Measurements from ENCODE around the gene DEF6. TPM values are rescaled to one million over a fixed set of nuclear protein-coding genes. Genes with fewer than 3 reads are reported as not detected.

DEF6 gene
- polyA plus RNA-seq, 1 of the 3 experiments (the other 2 are of a cell fraction), result 0.13 TPM

GRCh38 chr6:35311390-35312075 is 13.9 kb downstream of the DEF6 start:
- Histone ChIP-seq H3K79me2 (ENCODE audit: insufficient read depth) (no peaks in the 10 kb centered on the region), H3K27ac (ENCODE audit: low read depth in 2 of 2, low read length in 1 of 2) (no peak overlapping the region), H3K9ac (no peak overlapping the region), H3K4me3 (ENCODE audit: low read depth in 2 of 2, low read length in 1 of 2) (no peak overlapping the region), H3F3A (replicated peaks; ENCODE audit: insufficient read depth) (no peaks in the 10 kb centered on the region), H3K36me3 (replicated peaks in 1 of 2; ENCODE audit: control insufficient read depth in 1 of 2, insufficient read depth in 2 of 2, low read length in 1 of 2) (no peaks in the 10 kb centered on the region), H3K4me2 (no peak overlapping the region), H3K9me2 (no peaks in the 10 kb centered on the region), H3K4me1 (ENCODE audit: control insufficient read depth in 1 of 2, insufficient read depth in 2 of 2, low read depth in 1 of 2, low read length in 1 of 2) (no peaks in the 10 kb centered on the region), H3K9me3 (no peaks in the 10 kb centered on the region), H3K27me3 (ENCODE audit: insufficient read depth) (peaks cover 10% of the 10 kb centered on the region; the same call in 1 of the 2 replicates), H4K20me1 (ENCODE audit: insufficient read depth) (no peaks in the 10 kb centered on the region), H2AFZ (ENCODE audit: low read depth) (no peak overlapping the region)
- ChIA-PET POLR2A (no interaction called here), CTCF (interaction anchor here (0.6 to 1.5 kb wide), 3 partner anchors 16 to 33 kb away, joined by 3 to 6 read pairs (median 3); no protein-coding TSS in a partner anchor)
- TF ChIP-seq MEF2A (IDR thresholded peaks at IDR 0.05; ENCODE audit: borderline replicate concordance, low read depth) (no peak), USF2 (IDR thresholded peaks at IDR 0.05; ENCODE audit: borderline replicate concordance, low read depth, low read length) (no peak), MAX (IDR thresholded peaks at IDR 0.05; ENCODE audit: low read depth) (no peak), MXI1 (IDR thresholded peaks at IDR 0.05; ENCODE audit: low read depth, low read length) (no peak), ELF1 (IDR thresholded peaks at IDR 0.05) (no peak), FOXJ3 (CRISPR knock-in tag; IDR thresholded peaks at IDR 0.05) (no peak), RXRA (IDR thresholded peaks at IDR 0.05; ENCODE audit: borderline replicate concordance, low read depth) (no peak), REST (IDR thresholded peaks at IDR 0.05; ENCODE audit: low read depth, low read length) (no peak), ZBTB33 (IDR thresholded peaks at IDR 0.05; ENCODE audit: borderline replicate concordance, low read depth) (no peak), YY1 (IDR thresholded peaks at IDR 0.05; ENCODE audit: low read depth) (no peak), EZH2phosphoT487 (IDR thresholded peaks at IDR 0.05; ENCODE audit: borderline replicate concordance, low read depth) (no peak), GATA2 (CRISPR knock-in tag; IDR thresholded peaks at IDR 0.05) (no peak), USF1 (IDR thresholded peaks at IDR 0.05; ENCODE audit: borderline replicate concordance, low read depth) (no peak), FOXM1 (IDR thresholded peaks at IDR 0.05; ENCODE audit: low read depth) (no peak), EP300 (IDR thresholded peaks at IDR 0.05; ENCODE audit: borderline replicate concordance in 1 of 2, low read depth in 1 of 2, low read length in 1 of 2) (no peak)
- DNase-seq, result no peak
- WGBS (ENCODE audit: low lambda C conversion rate), result 28% methylated on average over 3 of the region's 6 CpGs
